OCI-LY3 (cell line): ENCODE data around the gene NUP62CL.

ENCODE experiments used
- H2AFZ ChIP-seq: fragments of 200-600, 300-600 bp; shearing (Covaris generic); 2 replicates; pipeline ENCODE4 v1.6.0; 2014; ENCODE audit warnings: antibody characterized with exemption, low read depth, low read length
- H3K27ac ChIP-seq: fragments of 200-600, 300-600 bp; sonication (generic); 2 replicates; pipeline ENCODE4 v1.5.1; 2014; ENCODE audit warnings: mild to moderate bottlenecking, low read length, moderate library complexity, mixed read lengths
- H3K27me3 ChIP-seq: fragments of 200-600, 300-600 bp; sonication (generic); 2 replicates; pipeline ENCODE4 v1.6.1; 2014; ENCODE audit warnings: low read depth, low read length, mixed read lengths
- H3K36me3 ChIP-seq: fragments of 200-600, 300-600 bp; sonication (generic); replicated peaks from 2 replicates; pipeline ENCODE3; 2014; ENCODE audit warnings: low read depth, low read length, mixed read lengths
- H3K4me1 ChIP-seq: fragments of 300-600, 200-600 bp; sonication (generic); 2 replicates; pipeline ENCODE4 v1.6.1; 2014; ENCODE audit warnings: low read length, mixed read lengths
- H3K4me2 ChIP-seq: fragments of 200-600, 300-600 bp; sonication (generic); 2 replicates; pipeline ENCODE4 v1.6.1; 2014; ENCODE audit warnings: low read length, mixed read lengths
- H3K4me3 ChIP-seq: fragments of 300-600, 200-600 bp; sonication (generic); 2 replicates; pipeline ENCODE4 v1.5.1; 2014; ENCODE audit warnings: antibody characterized with exemption, mild to moderate bottlenecking, low read length, moderate library complexity
- H3K79me2 ChIP-seq: fragments of 300-600, 200-600 bp; shearing (Covaris generic); 2 replicates; pipeline ENCODE4 v1.6.1; 2014; ENCODE audit warnings: mild to moderate bottlenecking, low read length, mixed read lengths
- H3K9ac ChIP-seq: fragments of 300-600, 200-600 bp; shearing (Covaris generic); 2 replicates; pipeline ENCODE4 v1.6.0; 2014; ENCODE audit warnings: mild to moderate bottlenecking, low read length, moderate library complexity
- H3K9me3 ChIP-seq: fragments of 200-600, 300-600 bp; shearing (Covaris generic); 2 replicates; pipeline ENCODE4 v1.6.1; 2014; ENCODE audit warnings: low read length, mixed read lengths; ENCODE audit not compliant: insufficient read depth
- H4K20me1 ChIP-seq: fragments of 200-600, 300-600 bp; sonication (generic); 2 replicates; pipeline ENCODE4 v1.6.1; 2016; ENCODE audit warnings: low read length, mixed read lengths; ENCODE audit not compliant: insufficient read depth
- CTCF ChIP-seq: fragments of 200-600, 300-600 bp; sonication (generic); IDR thresholded peaks from 2 replicates; pipeline ENCODE4 v1.5.1; 2014; ENCODE audit warnings: antibody characterized with exemption, low read length, low read depth
- EZH2phosphoT487 ChIP-seq: fragments of 200-600 bp; shearing (Covaris generic); IDR thresholded peaks from 2 replicates; pipeline ENCODE4 v1.6.1; 2018; ENCODE audit warnings: antibody characterized with exemption, mixed run types, low read depth

Gene NUP62CL

GRCh38 chrX:107205770-107206696 is at the start of gene NUP62CL, which contains the start of gene DNAAF6:
TSS of gene NUP62CL (minus strand) at chrX:107206433. CDS start at chrX:107175146, 31,287 bp downstream.
TSS of gene DNAAF6 (plus strand) at chrX:107206611. CDS start at chrX:107212876, 6,265 bp downstream.
- H3K27me3 ChIP-seq: no peaks in the 10 kb centered on the region
- no peaks in the 10 kb centered on the region for H3K79me2 ChIP-seq
- H3K4me3 ChIP-seq: peak within 1 kb of the TSS; percentile 94
- no peaks in the 10 kb centered on the region for H4K20me1 ChIP-seq
- H3K4me2 ChIP-seq: peak within 1 kb of the TSS; percentile 77
- TF ChIP-seq CTCF: no peak
- no peak for TF ChIP-seq EZH2phosphoT487
- no peaks in the 10 kb centered on the region for H3K36me3 ChIP-seq
- H3K9me3 ChIP-seq: no peaks in the 10 kb centered on the region
- peak within 1 kb of the TSS; percentile 95 for H2AFZ ChIP-seq
- H3K9ac ChIP-seq: peak within 1 kb of the TSS; percentile 87
- H3K27ac ChIP-seq: peak within 1 kb of the TSS; percentile 35; the same call in 1 of the 2 replicates
- peaks cover 8% of the 10 kb centered on the region; the same call in 1 of the 2 replicates for H3K4me1 ChIP-seq

GRCh38 chrX:107228486-107228819 is 22.2 kb upstream of the NUP62CL start:
- H3K27ac ChIP-seq: no peak overlapping the region
- H3K4me2 ChIP-seq: peak overlapping the region; percentile 3; the same call in 1 of the 2 replicates
- H3K79me2 ChIP-seq: no peaks in the 10 kb centered on the region
- H3K4me1 ChIP-seq: peaks cover 11% of the 10 kb centered on the region
- H2AFZ ChIP-seq: no peak overlapping the region
- no peak overlapping the region for H3K4me3 ChIP-seq
- no peaks in the 10 kb centered on the region for H3K9me3 ChIP-seq
- no peaks in the 10 kb centered on the region for H3K36me3 ChIP-seq
- H3K9ac ChIP-seq: no peak overlapping the region
- no peak for TF ChIP-seq EZH2phosphoT487
- no peak for TF ChIP-seq CTCF
- no peaks in the 10 kb centered on the region for H3K27me3 ChIP-seq
- no peaks in the 10 kb centered on the region for H4K20me1 ChIP-seq

GRCh38 chrX:107227780-107228485 is 21.7 kb upstream of the NUP62CL start:
- H3K36me3 ChIP-seq: no peaks in the 10 kb centered on the region
- peaks cover 14% of the 10 kb centered on the region for H3K4me1 ChIP-seq
- H4K20me1 ChIP-seq: no peaks in the 10 kb centered on the region
- no peaks in the 10 kb centered on the region for H3K27me3 ChIP-seq
- no peak for TF ChIP-seq CTCF
- TF ChIP-seq EZH2phosphoT487: no peak
- H3K79me2 ChIP-seq: no peaks in the 10 kb centered on the region
- no peak overlapping the region for H3K9ac ChIP-seq
- H3K4me3 ChIP-seq: no peak overlapping the region
- no peak overlapping the region for H3K27ac ChIP-seq
- peak overlapping the region; percentile 3; the same call in 1 of the 2 replicates for H3K4me2 ChIP-seq
- no peaks in the 10 kb centered on the region for H3K9me3 ChIP-seq
- H2AFZ ChIP-seq: no peak overlapping the region

- TF ChIP-seq CTCF: no peak
- no peak for TF ChIP-seq EZH2phosphoT487
- no peaks in the 10 kb centered on the region for H3K79me2 ChIP-seq
These were observed 20.5 kb upstream of the NUP62CL start for GRCh38 chrX:107226757-107227156.

More at GRCh38 chrX:107226757-107227156, 20.5 kb upstream of the NUP62CL start:
- no peak overlapping the region for H3K9ac ChIP-seq
- H3K4me3 ChIP-seq: no peak overlapping the region
- H3K9me3 ChIP-seq: no peaks in the 10 kb centered on the region
- no peaks in the 10 kb centered on the region for H3K36me3 ChIP-seq
- no peak overlapping the region for H2AFZ ChIP-seq
- H3K27ac ChIP-seq: no peak overlapping the region
- H3K4me2 ChIP-seq: no peak overlapping the region
- H4K20me1 ChIP-seq: no peaks in the 10 kb centered on the region
- no peaks in the 10 kb centered on the region for H3K27me3 ChIP-seq
- peaks cover 14% of the 10 kb centered on the region for H3K4me1 ChIP-seq
